HEK293 (cell line): ENCODE data around the gene MAPT.
A peak's percentile ranks its signal among the peaks of the same experiment; 100 is the strongest.

Experiments
- CTCF ChIA-PET: fragments of 350-600 bp; formaldehyde crosslinking; extraction: SDS; loops from one replicate; lab custom pipeline; 2021; ENCODE audit warnings: antibody characterized with exemption; lab: Yijun Ruan, JAX
- POLR2A ChIA-PET: fragments of 300-600 bp; formaldehyde crosslinking; extraction: SDS; loops from one replicate; lab custom pipeline; 2020; ENCODE audit warnings: antibody characterized with exemption, inconsistent platforms; lab: Yijun Ruan, JAX
- H3K27ac ChIP-seq: fragments of 200-500 bp; sonication (Bioruptor generic); 2 replicates; pipeline ENCODE4 v1.5.1; 2014; ENCODE audit warnings: low read depth, low read length, control low read depth, inconsistent platforms; ENCODE audit errors: extremely low read depth
- H3K36me3 ChIP-seq, 2 experiments: fragments of 200-500 bp in 1 of 2; sonication (Bioruptor generic) in 1 of 2; 1 replicate in 1 of 2; 2 replicates in 1 of 2; pipeline ENCODE4 v1.5.1; 2014 to 2017; ENCODE audit warnings: inconsistent platforms in 2 of 2, low read length in 2 of 2; ENCODE audit not compliant: control insufficient read depth in 2 of 2, insufficient read depth in 1 of 2
- H3K4me1 ChIP-seq: fragments of 200-500 bp; sonication (Bioruptor generic); 2 replicates; pipeline ENCODE4 v1.5.1; 2014; ENCODE audit warnings: mild to moderate bottlenecking, low read length, inconsistent platforms; ENCODE audit not compliant: control insufficient read depth, insufficient read depth
- H3K4me3 ChIP-seq: 2 replicates; pipeline ENCODE4 v1.5.1; 2011; ENCODE audit warnings: low read depth, mild to moderate bottlenecking, control low read depth, low read length, moderate library complexity
- H3K9me3 ChIP-seq: fragments of 200-500 bp; sonication (Bioruptor generic); 2 replicates; pipeline ENCODE4 v1.5.1; 2014; ENCODE audit warnings: low read depth, low read length, inconsistent platforms; ENCODE audit not compliant: control insufficient read depth, insufficient read depth
- AEBP2 ChIP-seq: fragments of 450-650 bp; formaldehyde crosslinking; IDR thresholded peaks from 2 replicates; pipeline ENCODE4 v1.5.1; 2016; ENCODE audit warnings: missing biosample characterization, missing genetic modification characterization, borderline replicate concordance
- GFI1B ChIP-seq: fragments of 450-650 bp; formaldehyde crosslinking; IDR thresholded peaks from 2 replicates; pipeline ENCODE4 v1.5.1; 2016; ENCODE audit warnings: missing biosample characterization, missing genetic modification characterization
- GLIS2 ChIP-seq: fragments of 450-650 bp; formaldehyde crosslinking; IDR thresholded peaks from 2 replicates; pipeline ENCODE4 v1.5.1; 2016; ENCODE audit warnings: missing biosample characterization, missing genetic modification characterization
- HOXD13 ChIP-seq: sonication (generic); formaldehyde crosslinking; IDR thresholded peaks from 2 replicates; pipeline ENCODE4 v1.8.0; 2022; ENCODE audit warnings: missing genetic modification reagents, borderline replicate concordance
- MEIS1 ChIP-seq: sonication (generic); formaldehyde crosslinking; IDR thresholded peaks from 2 replicates; pipeline ENCODE4 v1.8.1; 2022; ENCODE audit warnings: missing genetic modification reagents, mild to moderate bottlenecking, borderline replicate concordance
- SALL2 ChIP-seq: fragments of 450-650 bp; formaldehyde crosslinking; IDR thresholded peaks from 2 replicates; pipeline ENCODE4 v1.5.0; 2017; ENCODE audit warnings: missing biosample characterization, mild to moderate bottlenecking, missing genetic modification characterization, borderline replicate concordance
- SETDB1 ChIP-seq: IDR thresholded peaks from one replicate; pipeline ENCODE4 v1.6.1; 2017; ENCODE audit warnings: mild to moderate bottlenecking, low read length, moderate library complexity, mixed read lengths; ENCODE audit not compliant: insufficient read length
- SP3 ChIP-seq: fragments of 450-650 bp; formaldehyde crosslinking; IDR thresholded peaks from 2 replicates; pipeline ENCODE4 v1.5.1; 2016; ENCODE audit warnings: missing biosample characterization, missing genetic modification characterization
- TRIM28 ChIP-seq: IDR thresholded peaks from 2 replicates; pipeline ENCODE4 v1.6.1; 2011; ENCODE audit warnings: low read length, control low read depth, borderline replicate concordance
- YY2 ChIP-seq: fragments of 450-650 bp; formaldehyde crosslinking; IDR thresholded peaks from 2 replicates; pipeline ENCODE4 v1.5.1; 2016; ENCODE audit warnings: missing biosample characterization, missing genetic modification characterization
- ZNF121 ChIP-seq: fragments of 450-650 bp; formaldehyde crosslinking; IDR thresholded peaks from 2 replicates; pipeline ENCODE4 v1.5.1; 2016; ENCODE audit warnings: missing biosample characterization, missing genetic modification characterization
- ZNF140 ChIP-seq: fragments of 450-650 bp; formaldehyde crosslinking; IDR thresholded peaks from 2 replicates; pipeline ENCODE4 v1.5.1; 2016; ENCODE audit warnings: missing biosample characterization, missing genetic modification characterization
- ZNF223 ChIP-seq: fragments of 450-650 bp; formaldehyde crosslinking; IDR thresholded peaks from 2 replicates; pipeline ENCODE4 v1.5.1; 2016; ENCODE audit warnings: missing biosample characterization, missing genetic modification characterization
- ZNF292 ChIP-seq: fragments of 450-650 bp; formaldehyde crosslinking; IDR thresholded peaks from 2 replicates; pipeline ENCODE4 v1.5.1; 2016; ENCODE audit warnings: low read depth, missing biosample characterization, missing genetic modification characterization, borderline replicate concordance
- ZNF341 ChIP-seq: fragments of 450-650 bp; formaldehyde crosslinking; IDR thresholded peaks from 2 replicates; pipeline ENCODE4; 2016; ENCODE audit warnings: low read depth, missing biosample characterization, missing genetic modification characterization
- ZNF354C ChIP-seq: fragments of 450-650 bp; formaldehyde crosslinking; IDR thresholded peaks from 2 replicates; pipeline ENCODE4 v1.5.1; 2016; ENCODE audit warnings: missing biosample characterization, missing genetic modification characterization, low read depth, borderline replicate concordance
- ZNF404 ChIP-seq: fragments of 450-650 bp; formaldehyde crosslinking; IDR thresholded peaks from 2 replicates; pipeline ENCODE4 v1.5.1; 2017; ENCODE audit warnings: missing biosample characterization, missing genetic modification characterization
- ZNF426 ChIP-seq: fragments of 450-650 bp; formaldehyde crosslinking; IDR thresholded peaks from 2 replicates; pipeline ENCODE4 v1.5.1; 2017; ENCODE audit warnings: missing biosample characterization, missing genetic modification characterization, mild to moderate bottlenecking, inconsistent platforms, moderate library complexity
- ZNF518A ChIP-seq: fragments of 450-650 bp; formaldehyde crosslinking; conservative IDR thresholded peaks from 2 replicates; pipeline ENCODE4 v1.5.1; 2016; ENCODE audit warnings: low read depth, missing biosample characterization, missing genetic modification characterization
- ZNF585B ChIP-seq: fragments of 450-650 bp; formaldehyde crosslinking; IDR thresholded peaks from 2 replicates; pipeline ENCODE4 v1.5.1; 2016; ENCODE audit warnings: missing biosample characterization, missing genetic modification characterization
- ZNF621 ChIP-seq: fragments of 450-650 bp; formaldehyde crosslinking; IDR thresholded peaks from 2 replicates; pipeline ENCODE4 v1.5.1; 2017; ENCODE audit warnings: missing biosample characterization, missing genetic modification characterization
- ZNF629 ChIP-seq: fragments of 450-650 bp; formaldehyde crosslinking; IDR thresholded peaks from 2 replicates; pipeline ENCODE4 v1.5.1; 2017; ENCODE audit warnings: missing biosample characterization, missing genetic modification characterization
- ZNF654 ChIP-seq: fragments of 450-650 bp; formaldehyde crosslinking; IDR thresholded peaks from 2 replicates; pipeline ENCODE4 v1.5.1; 2016; ENCODE audit warnings: low read depth, missing biosample characterization, missing genetic modification characterization
- ZNF707 ChIP-seq: fragments of 450-650 bp; formaldehyde crosslinking; IDR thresholded peaks from 2 replicates; pipeline ENCODE4 v1.5.1; 2016; ENCODE audit warnings: missing biosample characterization, missing genetic modification characterization
- ZNF830 ChIP-seq: fragments of 450-650 bp; IDR thresholded peaks from 2 replicates; pipeline ENCODE4 v1.5.0; 2018; ENCODE audit warnings: missing biosample characterization, missing genetic modification characterization, low read depth, mild to moderate bottlenecking, moderate library complexity
- ZXDB ChIP-seq: fragments of 450-650 bp; formaldehyde crosslinking; IDR thresholded peaks from 2 replicates; pipeline ENCODE4 v1.5.1; 2016; ENCODE audit warnings: missing biosample characterization, missing genetic modification characterization
- TF ChIP-seq, protein P1 (sequence below): fragments of 450-650 bp; formaldehyde crosslinking; IDR thresholded peaks from 2 replicates; pipeline ENCODE4 v1.5.1; 2016; ENCODE audit warnings: missing biosample characterization, missing genetic modification characterization

Gene MAPT

GRCh38 chr17:45883063-45883462 lies 11.3 kb upstream of the MAPT start:
- no peak for TF ChIP-seq SP3
- TF ChIP-seq SETDB1, result no peak
- no peak for TF ChIP-seq ZNF426 (tag by site-specific recombination)
- no peak for TF ChIP-seq ZNF707 (tag by site-specific recombination)
- no peak for TF ChIP-seq HOXD13
- TF ChIP-seq ZNF621, result no peak
- TF ChIP-seq, protein P1, sequence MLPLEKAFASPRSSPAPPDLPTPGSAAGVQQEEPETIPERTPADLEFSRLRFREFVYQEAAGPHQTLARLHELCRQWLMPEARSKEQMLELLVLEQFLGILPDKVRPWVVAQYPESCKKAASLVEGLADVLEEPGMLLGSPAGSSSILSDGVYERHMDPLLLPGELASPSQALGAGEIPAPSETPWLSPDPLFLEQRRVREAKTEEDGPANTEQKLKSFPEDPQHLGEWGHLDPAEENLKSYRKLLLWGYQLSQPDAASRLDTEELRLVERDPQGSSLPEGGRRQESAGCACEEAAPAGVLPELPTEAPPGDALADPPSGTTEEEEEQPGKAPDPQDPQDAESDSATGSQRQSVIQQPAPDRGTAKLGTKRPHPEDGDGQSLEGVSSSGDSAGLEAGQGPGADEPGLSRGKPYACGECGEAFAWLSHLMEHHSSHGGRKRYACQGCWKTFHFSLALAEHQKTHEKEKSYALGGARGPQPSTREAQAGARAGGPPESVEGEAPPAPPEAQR (tag by site-specific recombination), result no peak
- no peak for TF ChIP-seq MEIS1
- TF ChIP-seq ZNF830 (tag by site-specific recombination), result no peak
- ChIA-PET POLR2A (no interaction called here), CTCF (interaction anchor here (1.6 kb wide), 1 partner anchor 10 kb away, joined by 8 read pairs; no protein-coding TSS in a partner anchor)
- H3K27ac ChIP-seq, result no peak overlapping the region
- H3K4me1 ChIP-seq, result no peaks in the 10 kb centered on the region
- no peak overlapping the region for H3K4me3 ChIP-seq
- H3K36me3 ChIP-seq, result no peaks in the 10 kb centered on the region
- H3K9me3 ChIP-seq, result no peaks in the 10 kb centered on the region

DNA sequence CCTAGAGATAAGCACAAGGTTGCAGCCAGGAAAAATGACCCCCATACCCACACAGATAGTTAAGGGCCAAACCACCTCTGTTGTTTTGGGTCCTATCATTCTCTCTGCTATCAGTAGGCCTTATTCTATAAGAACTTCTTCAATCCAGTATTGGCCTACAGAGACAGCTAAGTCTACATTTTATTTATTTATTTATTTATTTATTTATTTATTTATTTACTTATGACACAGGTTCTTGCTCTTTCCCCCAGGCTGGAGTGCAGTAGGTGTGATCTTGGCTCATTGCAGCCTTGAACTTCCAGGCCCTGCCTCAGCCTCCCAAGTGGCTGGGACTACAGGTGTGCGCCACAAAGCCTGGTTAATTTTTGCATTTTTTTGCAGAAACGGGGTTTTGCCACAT lies 7.5 kb upstream of the MAPT start:
- Histone ChIP-seq H3K9me3 (no peaks in the 10 kb centered on the region), H3K27ac (no peak overlapping the region), H3K4me1 (no peaks in the 10 kb centered on the region), H3K4me3 (no peak overlapping the region), H3K36me3 (no peaks in the 10 kb centered on the region)
- ChIA-PET POLR2A (no interaction called here), CTCF (interaction anchor here (0.9 kb wide), 1 partner anchor 35 kb away, joined by 3 read pairs; no protein-coding TSS in a partner anchor)
- TF ChIP-seq ZXDB (tag by site-specific recombination) (peak; percentile 71), ZNF292 (tag by site-specific recombination) (0 out of 2 replicates have a peak, but pooled peaks have one; percentile 51), TRIM28 (no peak), ZNF140 (tag by site-specific recombination) (peak; percentile 73; the same call in 1 of the 2 replicates), ZNF585B (tag by site-specific recombination) (no peak), YY2 (no peak), AEBP2 (tag by site-specific recombination) (0 out of 2 replicates have a peak, but pooled peaks have one; percentile 61), ZNF518A (tag by site-specific recombination) (peak; percentile 92), GFI1B (tag by site-specific recombination) (0 out of 2 replicates have a peak, but pooled peaks have one; percentile 25), ZNF341 (peak; percentile 43), ZNF354C (0 out of 2 replicates have a peak, but pooled peaks have one; percentile 29), ZNF654 (peak; percentile 44), ZNF223 (tag by site-specific recombination) (peak; percentile 67; the same call in 1 of the 2 replicates), SALL2 (tag by site-specific recombination) (no peak), GLIS2 (tag by site-specific recombination) (peak; percentile 18; the same call in 1 of the 2 replicates), ZNF629 (tag by site-specific recombination) (peak; percentile 53), ZNF426 (tag by site-specific recombination) (peak; percentile 86), ZNF121 (tag by site-specific recombination) (no peak), ZNF404 (tag by site-specific recombination) (peak; percentile 89)
